SK-N-SH (cell line): Measurements from ENCODE around the gene CCDC150. TPM values are rescaled to one million over a fixed set of nuclear protein-coding genes. Genes with fewer than 3 reads are reported as not detected.

Source experiments
- CTCF ChIA-PET: fragments of 300-600, 350-600 bp; formaldehyde crosslinking; extraction: SDS; loops from one replicate; lab custom pipeline; 2021; lab: Yijun Ruan, JAX
- POLR2A ChIA-PET: fragments of 350-600 bp; sonication (Branson Sonifier 250); formaldehyde crosslinking; extraction: SDS; loops from one replicate; lab custom pipeline; 2020; ENCODE audit warnings: antibody characterized with exemption, inconsistent platforms; lab: Yijun Ruan, JAX
- DNase-seq: peaks from one replicate; pipeline ENCODE4 v3.0.0; 2012
- H2AFZ ChIP-seq: fragments of 200-600 bp; sonication (generic); 2 replicates; pipeline ENCODE4 v1.8.1; 2016; ENCODE audit warnings: antibody characterized with exemption, mild to moderate bottlenecking, low read depth
- H3F3A ChIP-seq: fragments of 200-600 bp; sonication (generic); replicated peaks from 2 replicates; pipeline ENCODE3; 2016; ENCODE audit warnings: antibody characterized with exemption, mild to moderate bottlenecking; ENCODE audit not compliant: insufficient read depth
- H3K27ac ChIP-seq, 2 experiments: fragments of 200-500 bp in 1 of 2; fragments of 200-600 bp in 1 of 2; sonication (Bioruptor generic) in 1 of 2; sonication (generic), shearing (Covaris generic) in 1 of 2; 2 replicates each; pipeline versions ENCODE4 v1.5.1 to v1.6.1; 2014 to 2016; ENCODE audit warnings: low read depth in 2 of 2, inconsistent platforms in 1 of 2, low read length in 1 of 2, mild to moderate bottlenecking in 1 of 2, mixed read lengths in 1 of 2
- H3K27me3 ChIP-seq: fragments of 200-600 bp; sonication (generic), shearing (Covaris generic); 2 replicates; pipeline ENCODE4 v1.6.1; 2016; ENCODE audit warnings: mixed run types; ENCODE audit not compliant: insufficient read depth
- H3K36me3 ChIP-seq, 2 experiments: fragments of 200-500 bp in 1 of 2; fragments of 200-600 bp in 1 of 2; sonication (Bioruptor generic) in 1 of 2; sonication (generic) in 1 of 2; replicated peaks in 1 of 2; 2 replicates each; pipeline versions ENCODE3 to v1.5.1; 2014 to 2016; ENCODE audit warnings: low read length in 1 of 2, mild to moderate bottlenecking in 1 of 2; ENCODE audit not compliant: insufficient read depth in 2 of 2, control insufficient read depth in 1 of 2
- H3K4me1 ChIP-seq, 2 experiments: fragments of 200-500 bp in 1 of 2; fragments of 200-600 bp in 1 of 2; sonication (Bioruptor generic) in 1 of 2; sonication (generic), shearing (Covaris generic) in 1 of 2; 2 replicates each; pipeline versions ENCODE4 v1.5.1 to v1.6.1; 2014 to 2016; ENCODE audit warnings: low read depth in 1 of 2, low read length in 1 of 2, mixed run types in 1 of 2; ENCODE audit not compliant: insufficient read depth in 2 of 2, control insufficient read depth in 1 of 2
- H3K4me2 ChIP-seq: fragments of 200-600 bp; sonication (generic), shearing (Covaris generic); 2 replicates; pipeline ENCODE4 v1.6.1; 2017; ENCODE audit warnings: mixed run types
- H3K4me3 ChIP-seq, 2 experiments: fragments of 200-500 bp in 1 of 2; fragments of 200-600 bp in 1 of 2; sonication (Bioruptor generic) in 1 of 2; sonication (generic), shearing (Covaris generic) in 1 of 2; 2 replicates each; pipeline versions ENCODE4 v1.5.1 to v1.8.1; 2014 to 2016; ENCODE audit warnings: low read depth in 2 of 2, inconsistent platforms in 1 of 2, low read length in 1 of 2, mild to moderate bottlenecking in 1 of 2, mixed read lengths in 1 of 2, moderate library complexity in 1 of 2
- H3K79me2 ChIP-seq: fragments of 200-600 bp; sonication (generic); 2 replicates; pipeline ENCODE4 v1.8.1; 2017; ENCODE audit warnings: mild to moderate bottlenecking; ENCODE audit not compliant: insufficient read depth
- H3K9ac ChIP-seq: fragments of 200-600 bp; sonication (generic); 2 replicates; pipeline ENCODE4 v1.6.1; 2017; ENCODE audit warnings: mixed run types
- H3K9me2 ChIP-seq: fragments of 200-600 bp; sonication (generic); 2 replicates; pipeline ENCODE4 v1.6.1; 2017; ENCODE audit warnings: mixed run types
- H3K9me3 ChIP-seq: fragments of 200-600 bp; sonication (generic); 2 replicates; pipeline ENCODE4 v1.6.1; 2017; ENCODE audit warnings: mixed run types, mild to moderate bottlenecking, moderate library complexity
- H4K20me1 ChIP-seq: fragments of 200-600 bp; sonication (generic); 2 replicates; pipeline ENCODE4 v1.6.1; 2017; ENCODE audit warnings: mild to moderate bottlenecking, mixed run types; ENCODE audit not compliant: insufficient read depth
- CHD2 ChIP-seq: fragments of 150-350 bp; IDR thresholded peaks from 2 replicates; pipeline ENCODE4 v1.6.1; 2018; ENCODE audit warnings: low read length; ENCODE audit not compliant: partially characterized antibody
- CTCF ChIP-seq: fragments of 200-600 bp; sonication (generic); IDR thresholded peaks from 2 replicates; pipeline ENCODE4 v1.6.1; 2017; ENCODE audit warnings: antibody characterized with exemption, mild to moderate bottlenecking, moderate library complexity
- FOSL2 ChIP-seq: IDR thresholded peaks from 2 replicates; pipeline ENCODE4 v1.4.0; 2012; ENCODE audit warnings: low read depth, mild to moderate bottlenecking, moderate library complexity, borderline replicate concordance
- FOXJ3 ChIP-seq: sonication (generic); formaldehyde crosslinking; IDR thresholded peaks from 2 replicates; pipeline ENCODE4 v1.5.1; 2020; ENCODE audit warnings: mild to moderate bottlenecking, missing genetic modification reagents
- FOXM1 ChIP-seq: IDR thresholded peaks from 2 replicates; pipeline ENCODE4 v1.4.0; 2012; ENCODE audit warnings: low read depth, mild to moderate bottlenecking
- GATA2 ChIP-seq: sonication (generic); formaldehyde crosslinking; IDR thresholded peaks from 2 replicates; pipeline ENCODE4 v1.5.0; 2020; ENCODE audit warnings: mild to moderate bottlenecking, missing genetic modification reagents
- JUND ChIP-seq: IDR thresholded peaks from 2 replicates; pipeline ENCODE4 v1.4.0; 2012
- MEF2A ChIP-seq: IDR thresholded peaks from 2 replicates; pipeline ENCODE4 v1.4.0; 2012; ENCODE audit warnings: low read depth, borderline replicate concordance
- NFIC ChIP-seq: IDR thresholded peaks from 2 replicates; pipeline ENCODE4 v1.4.0; 2012; ENCODE audit warnings: borderline replicate concordance
- NRF1 ChIP-seq: IDR thresholded peaks from 2 replicates; pipeline ENCODE4 v1.6.1; 2012; ENCODE audit warnings: low read depth, mild to moderate bottlenecking, low read length
- POLR2AphosphoS5 ChIP-seq: IDR thresholded peaks from 2 replicates; pipeline ENCODE4 v1.6.1; 2012; ENCODE audit warnings: low read depth, low read length
- RCOR1 ChIP-seq: fragments of 150-350 bp; IDR thresholded peaks from 2 replicates; pipeline ENCODE4 v1.6.1; 2017; ENCODE audit warnings: antibody characterized with exemption, low read length
- REST ChIP-seq: IDR thresholded peaks from 2 replicates; pipeline ENCODE4 v1.6.1; 2012; ENCODE audit warnings: mild to moderate bottlenecking, low read depth, low read length, moderate library complexity
- RFX5 ChIP-seq: IDR thresholded peaks from 2 replicates; pipeline ENCODE4 v1.6.1; 2012; ENCODE audit warnings: mild to moderate bottlenecking, improper control_type of control experiment, low read length
- SMC3 ChIP-seq: IDR thresholded peaks from 2 replicates; pipeline ENCODE4 v1.6.1; 2012; ENCODE audit warnings: low read depth, low read length, improper control_type of control experiment
- TAF1 ChIP-seq: IDR thresholded peaks from 2 replicates; pipeline ENCODE4 v1.6.1; 2012; ENCODE audit warnings: low read depth, mild to moderate bottlenecking, low read length, moderate library complexity, borderline replicate concordance
- TCF12 ChIP-seq: IDR thresholded peaks from 2 replicates; pipeline ENCODE4 v1.4.0; 2012
- TEAD4 ChIP-seq: IDR thresholded peaks from 2 replicates; pipeline ENCODE4 v1.4.0; 2012; ENCODE audit warnings: mild to moderate bottlenecking, borderline replicate concordance; ENCODE audit not compliant: insufficient read depth
- USF2 ChIP-seq: fragments of 150-350 bp; IDR thresholded peaks from 2 replicates; pipeline ENCODE4 v1.6.1; 2017; ENCODE audit warnings: antibody characterized with exemption, low read length, low read depth, borderline replicate concordance
- WGBS: methylation state at CpG from one replicate; pipeline ENCODE4 v1.1.6; 2017; ENCODE audit warnings: low lambda C conversion rate; 5-methylcytosine and 5-hydroxymethylcytosine counted together
- polyA plus RNA-seq, 3 experiments: library from polyadenylated mRNA; depleted of rRNA; stranded (reverse); fragments of >200 nt; gene quantifications; 2 replicates each; pipeline ENCODE4 v1.2.3, GENCODE V29; 2012

Gene CCDC150
- polyA plus RNA-seq, 1 of the 3 experiments (the other 2 are of a cell fraction) = 4.6 TPM

- TF ChIP-seq GATA2 (CRISPR knock-in tag) (no peak), NRF1 (no peak), FOXJ3 (no peak), SMC3 (no peak)
Measured at GRCh38 chr2:196739031-196739430, 99.5 kb downstream of the CCDC150 start (continued).

GRCh38 chr2:196742216-196742615 lies 102.7 kb downstream of the CCDC150 start:
- no peaks in the 10 kb centered on the region for H3K27me3 ChIP-seq
- H3K9ac ChIP-seq = no peak overlapping the region
- DNase-seq = no peak
- POLR2A ChIA-PET = no interaction called here
- no peaks in the 10 kb centered on the region for H3K4me1 ChIP-seq
- H2AFZ ChIP-seq = no peak overlapping the region
- no peak overlapping the region for H3K27ac ChIP-seq
- TF ChIP-seq CTCF (no peak), TEAD4 (no peak), JUND (no peak), RCOR1 (no peak), POLR2AphosphoS5 (no peak), GATA2 (CRISPR knock-in tag) (no peak), FOXJ3 (no peak), USF2 (no peak), CHD2 (no peak), FOXM1 (no peak)
- TF ChIP-seq, all 33 proteins: peak for 0
- no peaks in the 10 kb centered on the region for H3K79me2 ChIP-seq
- no peaks in the 10 kb centered on the region for H3F3A ChIP-seq
- no peaks in the 10 kb centered on the region for H4K20me1 ChIP-seq
- H3K9me3 ChIP-seq = no peaks in the 10 kb centered on the region; the same call in 1 of the 2 replicates
- no peak overlapping the region for H3K4me2 ChIP-seq
- H3K9me2 ChIP-seq = no peaks in the 10 kb centered on the region
- no peaks in the 10 kb centered on the region for H3K36me3 ChIP-seq
- no peak overlapping the region for H3K4me3 ChIP-seq
- 82% methylated on average over 3 of the region's 3 CpGs for WGBS
- CTCF ChIA-PET = interaction anchor here (2.1 kb wide), 1 partner anchor 9 kb away, joined by 7 read pairs; no protein-coding TSS in a partner anchor

- H3K4me2 ChIP-seq = no peak overlapping the region
- H3K9me3 ChIP-seq = no peaks in the 10 kb centered on the region; the same call in 1 of the 2 replicates
- H3K27me3 ChIP-seq = no peaks in the 10 kb centered on the region
- H3K27ac ChIP-seq = no peak overlapping the region
- H4K20me1 ChIP-seq = no peaks in the 10 kb centered on the region
- no peak overlapping the region for H3K4me3 ChIP-seq
- no peak for DNase-seq
- H3F3A ChIP-seq = no peaks in the 10 kb centered on the region
- no peak overlapping the region for H3K9ac ChIP-seq
- no peaks in the 10 kb centered on the region for H3K79me2 ChIP-seq
- ChIA-PET CTCF (interaction anchor here (2.1 kb wide), 1 partner anchor 8 kb away, joined by 7 read pairs; no protein-coding TSS in a partner anchor), POLR2A (no interaction called here)
- no peaks in the 10 kb centered on the region for H3K9me2 ChIP-seq
- no CpG with 5 or more reads among the region's 3 CpGs for WGBS
- H2AFZ ChIP-seq = no peak overlapping the region
- no peaks in the 10 kb centered on the region for H3K36me3 ChIP-seq
- H3K4me1 ChIP-seq = no peaks in the 10 kb centered on the region
- TF ChIP-seq NRF1 (no peak), RFX5 (no peak), JUND (no peak), REST (no peak), NFIC (no peak), MEF2A (no peak), FOSL2 (no peak), SMC3 (no peak), TCF12 (no peak), GATA2 (CRISPR knock-in tag) (no peak), TAF1 (no peak), FOXJ3 (no peak)
Measured at GRCh38 chr2:196742685-196743084, 103.2 kb downstream of the CCDC150 start.
